NCI-H460 (cell line): Measurements from ENCODE around the gene KAT2A. TPM values are rescaled to one million over a fixed set of nuclear protein-coding genes. Genes with fewer than 3 reads are reported as not detected.

ENCODE experiments used
- DNase-seq: peaks from one replicate; pipeline ENCODE4 v3.0.0-alpha.2; 2016; ENCODE audit warnings: low read depth; ENCODE audit errors: extremely low read depth
- total RNA-seq: library from RNA; depleted of rRNA; stranded (reverse); fragments of >200 nt; shearing (Covaris generic); gene quantifications from 2 replicates; pipeline ENCODE4 v1.2.3, GENCODE V29; 2014

Gene KAT2A
- total RNA-seq, 1 experiment from 2014 or later = 23.4 TPM

GRCh38 chr17:42135664-42136653 is 14.8 kb upstream of the KAT2A start:
- no peak for DNase-seq

GRCh38 chr17:42135151-42135550 is 14.0 kb upstream of the KAT2A start:
- DNase-seq = no peak

GRCh38 chr17:42133461-42134041 is 12.4 kb upstream of the KAT2A start:
- no peak for DNase-seq

GRCh38 chr17:42132941-42133340 is 11.8 kb upstream of the KAT2A start:
- DNase-seq = no peak

GRCh38 chr17:42131981-42132432 is 10.8 kb upstream of the KAT2A start:
- DNase-seq = no peak

- no peak for DNase-seq
Measured at GRCh38 chr17:42131232-42131631, 10.1 kb upstream of the KAT2A start.

- no peak for DNase-seq
Measured at GRCh38 chr17:42130310-42130936, 9.3 kb upstream of the KAT2A start.

GRCh38 chr17:42129109-42129837 is 8.1 kb upstream of the KAT2A start:
- no peak for DNase-seq

- no peak for DNase-seq
Measured at GRCh38 chr17:42127414-42127813, 6.2 kb upstream of the KAT2A start.

GRCh38 chr17:42126836-42127235 is 5.7 kb upstream of the KAT2A start:
- no peak for DNase-seq

- no peak for DNase-seq
Measured at GRCh38 chr17:42125565-42125964, 4.4 kb upstream of the KAT2A start.

- DNase-seq = no peak
Measured at GRCh38 chr17:42124256-42124655, 3.1 kb upstream of the KAT2A start.

GRCh38 chr17:42122371-42123303 is 1.5 kb upstream of the KAT2A start, which contains the start of gene HSPB9:
Gene HSPB9 (plus strand): TSS chr17:42122804. CDS start chr17:42122851, 47 bp downstream.
- no peak for DNase-seq

- no peak for DNase-seq
Measured at GRCh38 chr17:42120161-42120769, 902 bp downstream of the KAT2A start.

- DNase-seq = no peak
Measured at GRCh38 chr17:42119301-42119700, 1.9 kb downstream of the KAT2A start.

GRCh38 chr17:42118545-42118944 is 2.6 kb downstream of the KAT2A start:
- DNase-seq = peak; percentile 25

- no peak for DNase-seq
Measured at GRCh38 chr17:42118126-42118510, 3.0 kb downstream of the KAT2A start.

- DNase-seq = no peak
Measured at GRCh38 chr17:42117397-42118125, 3.6 kb downstream of the KAT2A start.
